ENCODE results near the gene BTG4.

Gene BTG4

GRCh38 chr11:111512296-111513239 is at the start of gene BTG4:
BTG4 (minus strand) TSS chr11:111512386; CDS start chr11:111498776, 13,610 bp downstream.
- DNase-seq (ENCODE audit: low spot score in 2 of 2) (peak in 1 of 2 donors; percentile 52), ATAC-seq (peak; percentile 66)
- Mint-ChIP-seq H3K36me3 (no peaks in the 10 kb centered on the region), H3K4me3 (peak within 1 kb of the TSS; percentile 62), H3K4me1 (no peaks in the 10 kb centered on the region), H3K9me3 (no peaks in the 10 kb centered on the region), H3K27ac (no peak within 1 kb of the TSS)

GRCh38 chr11:111561791-111562325 is 49.7 kb upstream of the BTG4 start:
- H3K4me3 Mint-ChIP-seq, result no peak overlapping the region
- DNase-seq (ENCODE audit: low spot score in 2 of 2), result no peak
- no peaks in the 10 kb centered on the region for H3K4me1 Mint-ChIP-seq
- no peak for ATAC-seq
- H3K36me3 Mint-ChIP-seq, result no peaks in the 10 kb centered on the region
- no peaks in the 10 kb centered on the region for H3K9me3 Mint-ChIP-seq
- no peak overlapping the region for H3K27ac Mint-ChIP-seq

DNA sequence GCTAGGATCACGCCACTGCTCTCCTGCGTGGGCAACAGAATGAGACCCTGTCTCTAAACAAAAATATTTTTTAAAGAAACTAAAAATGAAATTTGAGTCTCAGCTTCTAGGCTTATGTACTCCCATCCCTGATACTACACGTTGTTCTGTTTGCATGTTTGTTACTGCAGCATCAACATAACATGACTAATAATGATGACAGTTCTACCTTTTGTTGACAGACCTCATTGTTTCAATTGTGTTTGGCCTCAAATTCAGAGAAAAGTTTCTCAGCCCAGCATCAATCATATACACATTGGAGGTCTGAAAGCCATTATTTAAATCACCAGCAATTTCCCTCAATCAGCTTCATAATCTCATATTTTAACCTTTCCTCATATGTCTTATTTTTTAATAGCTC is 49.1 kb upstream of the BTG4 start:
- Mint-ChIP-seq H3K9me3 (no peaks in the 10 kb centered on the region), H3K4me1 (no peaks in the 10 kb centered on the region), H3K36me3 (no peaks in the 10 kb centered on the region), H3K27ac (no peak overlapping the region), H3K4me3 (no peak overlapping the region)
- ATAC-seq (no peak), DNase-seq (ENCODE audit: low spot score in 2 of 2) (no peak)

- no peaks in the 10 kb centered on the region for H3K4me1 Mint-ChIP-seq
- no peak overlapping the region for H3K4me3 Mint-ChIP-seq
- no peaks in the 10 kb centered on the region for H3K9me3 Mint-ChIP-seq
- ATAC-seq (no peak), DNase-seq (ENCODE audit: low spot score in 2 of 2) (no peak)
- H3K36me3 Mint-ChIP-seq, result no peaks in the 10 kb centered on the region
- H3K27ac Mint-ChIP-seq, result no peak overlapping the region
Observed at GRCh38 chr11:111560800-111561199, 48.6 kb upstream of the BTG4 start.

DNA sequence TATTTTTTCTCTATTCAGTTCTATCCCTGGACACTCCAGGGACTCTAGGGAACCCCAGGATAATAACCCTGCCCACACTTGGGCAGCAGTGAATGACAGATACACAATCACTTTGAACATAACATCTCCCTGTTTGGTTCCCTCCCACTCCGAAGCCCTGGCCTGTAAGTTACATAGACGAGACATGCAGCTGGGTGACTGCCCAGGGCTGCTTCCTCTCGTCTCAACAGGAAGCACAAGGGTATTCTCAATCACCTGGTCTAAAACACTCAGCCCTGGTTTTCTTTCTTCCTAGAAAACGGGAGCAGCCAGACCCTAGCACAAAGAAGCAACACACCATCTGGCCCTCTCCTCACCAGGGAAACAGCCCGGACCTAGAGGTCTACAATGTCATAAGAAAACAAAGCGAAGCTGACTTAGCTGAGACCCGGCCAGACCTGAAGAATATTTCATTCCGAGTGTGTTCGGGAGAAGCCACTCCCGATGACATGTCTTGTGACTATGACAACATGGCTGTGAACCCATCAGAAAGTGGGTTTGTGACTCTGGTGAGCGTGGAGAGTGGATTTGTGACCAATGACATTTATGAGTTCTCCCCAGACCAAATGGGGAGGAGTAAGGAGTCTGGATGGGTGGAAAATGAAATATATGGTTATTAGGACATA is 47.7 kb upstream of the BTG4 start:
- DNase-seq (ENCODE audit: low spot score in 2 of 2), result no peak

GRCh38 chr11:111557425-111558111 is 45.4 kb upstream of the BTG4 start:
- no peak for DNase-seq (ENCODE audit: low spot score in 2 of 2)
- no peak overlapping the region for H3K4me3 Mint-ChIP-seq
- no peaks in the 10 kb centered on the region for H3K4me1 Mint-ChIP-seq
- ATAC-seq, result no peak
- no peaks in the 10 kb centered on the region for H3K36me3 Mint-ChIP-seq
- no peaks in the 10 kb centered on the region for H3K9me3 Mint-ChIP-seq
- H3K27ac Mint-ChIP-seq, result no peak overlapping the region

More for the DNA sequence above, 47.7 kb upstream of the BTG4 start:
- Mint-ChIP-seq H3K36me3 (no peaks in the 10 kb centered on the region), H3K4me3 (no peak overlapping the region), H3K4me1 (no peaks in the 10 kb centered on the region), H3K9me3 (no peaks in the 10 kb centered on the region), H3K27ac (no peak overlapping the region)
- no peak for ATAC-seq

DNA sequence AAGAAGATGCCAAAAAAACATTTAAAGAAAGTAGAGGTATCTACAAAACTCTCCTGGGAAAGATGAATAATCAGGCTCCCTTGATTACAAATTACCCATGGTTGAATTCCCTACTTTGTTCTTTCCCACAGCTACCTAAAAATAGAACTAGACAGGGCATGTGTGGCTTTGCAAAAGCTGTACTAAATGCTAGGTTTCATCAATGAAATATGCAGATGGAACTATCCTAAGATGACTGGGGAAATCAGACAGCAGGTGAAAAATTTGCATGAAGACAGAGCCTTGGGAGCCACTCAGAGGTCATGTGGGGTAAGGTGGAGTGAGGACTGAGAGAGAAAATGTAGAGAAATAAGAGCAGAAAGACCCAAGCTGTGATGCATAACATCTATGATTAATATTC is 43.1 kb upstream of the BTG4 start:
- Mint-ChIP-seq H3K4me1 (no peaks in the 10 kb centered on the region), H3K36me3 (no peaks in the 10 kb centered on the region), H3K9me3 (no peaks in the 10 kb centered on the region), H3K27ac (no peak overlapping the region), H3K4me3 (no peak overlapping the region)
- ATAC-seq (no peak), DNase-seq (ENCODE audit: low spot score in 2 of 2) (no peak)

DNA sequence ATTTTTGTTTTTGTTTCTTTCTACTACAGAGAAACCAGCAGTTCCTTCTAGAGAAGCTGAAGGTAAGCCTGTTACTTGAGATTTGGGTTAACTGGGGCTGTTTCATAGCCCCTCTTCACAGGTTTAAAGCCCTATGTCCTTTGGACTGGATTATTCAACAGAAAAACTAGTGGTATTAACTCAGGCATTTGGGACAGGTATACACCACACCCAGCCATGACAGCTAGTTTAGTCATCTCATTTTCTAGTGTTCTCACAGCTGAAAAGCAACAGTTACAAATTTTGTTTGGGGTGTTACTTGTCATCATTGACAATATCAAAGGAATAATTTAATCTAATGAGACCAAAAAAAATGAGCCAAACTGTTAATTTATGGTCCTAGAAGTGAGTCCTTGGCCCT is 42.3 kb upstream of the BTG4 start:
- Mint-ChIP-seq H3K4me3 (no peak overlapping the region), H3K4me1 (no peaks in the 10 kb centered on the region), H3K27ac (no peak overlapping the region), H3K9me3 (no peaks in the 10 kb centered on the region), H3K36me3 (no peaks in the 10 kb centered on the region)
- DNase-seq (ENCODE audit: low spot score in 2 of 2) (no peak), ATAC-seq (no peak)

DNA sequence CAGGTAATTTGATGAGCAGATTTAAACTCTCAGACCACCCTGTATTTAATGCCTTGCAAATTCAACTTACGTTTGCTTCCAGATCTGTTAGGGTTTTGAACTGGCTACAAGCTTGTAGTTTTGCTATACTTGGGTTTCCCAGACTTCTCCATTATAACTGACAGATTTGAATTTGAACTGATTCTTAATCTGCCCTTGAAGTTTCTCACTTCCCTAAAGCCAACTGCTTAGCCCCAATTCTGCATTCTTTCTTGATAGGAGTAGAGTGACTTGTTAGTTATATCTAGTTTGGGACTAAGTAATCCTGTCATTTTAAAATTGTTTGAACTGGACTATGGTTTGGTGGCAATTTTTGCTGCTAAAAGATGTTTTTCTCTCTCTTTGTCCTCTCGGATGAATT is 38.1 kb upstream of the BTG4 start:
- Mint-ChIP-seq H3K9me3 (no peaks in the 10 kb centered on the region), H3K36me3 (no peaks in the 10 kb centered on the region), H3K27ac (no peak overlapping the region), H3K4me1 (no peaks in the 10 kb centered on the region), H3K4me3 (no peak overlapping the region)
- DNase-seq (ENCODE audit: low spot score in 2 of 2) (no peak), ATAC-seq (no peak)

DNA sequence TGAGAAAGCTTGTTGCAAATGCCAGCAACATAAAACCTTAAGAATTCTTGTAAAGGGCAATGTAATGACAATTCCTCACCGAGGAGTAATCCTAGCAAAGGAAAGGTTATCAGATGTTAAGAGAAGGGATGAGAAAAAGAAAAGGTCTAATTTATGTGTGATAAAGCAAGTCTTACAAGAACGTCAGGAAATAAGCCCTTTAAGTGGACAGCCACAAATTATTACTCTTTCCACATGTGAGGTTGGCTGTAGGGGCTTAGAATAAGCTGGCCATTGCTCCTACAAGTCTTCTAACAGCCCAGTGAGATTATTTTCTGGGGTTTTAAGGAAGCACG is 37.6 kb upstream of the BTG4 start:
- Mint-ChIP-seq H3K9me3 (no peaks in the 10 kb centered on the region), H3K27ac (no peak overlapping the region), H3K4me1 (no peaks in the 10 kb centered on the region), H3K4me3 (no peak overlapping the region), H3K36me3 (no peaks in the 10 kb centered on the region)
- no peak for DNase-seq (ENCODE audit: low spot score in 2 of 2)
- ATAC-seq, result no peak

- ATAC-seq (no peak), DNase-seq (ENCODE audit: low spot score in 2 of 2) (no peak)
- Mint-ChIP-seq H3K27ac (no peak overlapping the region), H3K36me3 (peaks cover 4% of the 10 kb centered on the region), H3K4me3 (no peak overlapping the region), H3K4me1 (no peaks in the 10 kb centered on the region), H3K9me3 (no peaks in the 10 kb centered on the region)
Observed at GRCh38 chr11:111549196-111549868, 37.1 kb upstream of the BTG4 start.

DNA sequence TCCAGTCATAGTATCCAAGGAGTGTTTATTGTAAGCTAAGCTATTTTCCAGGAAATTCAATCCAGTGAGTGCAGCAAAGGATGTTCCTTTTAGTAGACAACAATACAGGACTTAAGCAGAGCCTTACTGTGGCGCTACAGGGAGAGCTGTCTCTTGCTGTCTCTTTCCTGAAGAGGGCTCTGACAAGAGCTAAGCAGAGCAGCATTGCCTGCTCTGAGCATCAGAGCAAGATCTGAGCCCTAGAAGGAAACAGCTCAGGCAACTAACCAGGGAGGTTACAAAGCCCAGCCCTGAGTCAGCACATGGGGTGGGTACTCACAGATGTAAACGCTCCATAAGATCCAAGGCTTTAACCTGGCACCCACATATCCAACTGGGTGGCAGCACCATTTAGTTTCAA is 36.3 kb upstream of the BTG4 start:
- no peaks in the 10 kb centered on the region for H3K4me1 Mint-ChIP-seq
- ATAC-seq (peak; percentile 31), DNase-seq (ENCODE audit: low spot score in 2 of 2) (no peak)
- H3K4me3 Mint-ChIP-seq, result no peak overlapping the region
- H3K36me3 Mint-ChIP-seq, result peaks cover 5% of the 10 kb centered on the region
- H3K27ac Mint-ChIP-seq, result no peak overlapping the region
- H3K9me3 Mint-ChIP-seq, result no peaks in the 10 kb centered on the region

DNA sequence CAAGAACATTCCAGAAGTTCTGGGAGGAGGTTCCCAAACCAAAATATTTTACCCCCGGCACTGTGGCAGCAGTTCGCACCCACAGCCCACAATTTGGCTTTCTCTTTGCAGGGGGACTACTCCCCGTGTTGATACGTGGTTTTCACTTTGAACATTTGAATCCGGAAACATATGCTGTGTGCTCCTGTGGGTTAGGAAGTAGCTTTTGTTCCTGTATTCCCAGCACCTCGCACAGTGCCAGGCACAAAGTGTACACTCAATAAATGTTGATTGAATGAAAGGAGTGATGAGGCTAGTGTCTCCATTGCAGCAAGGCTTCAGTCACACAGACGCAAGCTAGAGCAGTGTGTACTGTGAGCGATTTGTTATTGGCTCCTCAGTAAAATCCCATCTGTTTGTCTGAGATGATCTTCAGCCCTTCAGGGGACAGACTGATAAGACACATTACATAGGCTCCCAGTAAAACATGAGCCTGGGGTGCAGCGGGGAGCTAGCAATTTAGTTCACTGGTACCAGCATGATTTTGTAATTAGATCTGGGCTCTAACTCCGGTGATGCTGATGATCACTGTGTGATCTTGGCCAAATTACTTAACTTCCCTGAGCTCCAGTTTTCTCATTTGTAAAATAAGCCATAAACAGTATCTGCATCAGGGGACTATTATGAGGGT is 30.6 kb upstream of the BTG4 start:
- ATAC-seq (no peak), DNase-seq (ENCODE audit: low spot score in 2 of 2) (no peak)
- Mint-ChIP-seq H3K9me3 (no peaks in the 10 kb centered on the region), H3K27ac (no peak overlapping the region), H3K4me3 (peak overlapping the region; percentile 62), H3K36me3 (peaks cover 5% of the 10 kb centered on the region), H3K4me1 (peaks cover 28% of the 10 kb centered on the region)

- DNase-seq (ENCODE audit: low spot score in 2 of 2) (no peak), ATAC-seq (no peak)
- peaks cover 28% of the 10 kb centered on the region for H3K4me1 Mint-ChIP-seq
- H3K4me3 Mint-ChIP-seq, result peak overlapping the region; percentile 62
- peaks cover 5% of the 10 kb centered on the region for H3K36me3 Mint-ChIP-seq
- no peak overlapping the region for H3K27ac Mint-ChIP-seq
- no peaks in the 10 kb centered on the region for H3K9me3 Mint-ChIP-seq
Observed at GRCh38 chr11:111541254-111542061, 29.3 kb upstream of the BTG4 start.
